DND-41 (cell line): ENCODE data around the gene ZEB1.

Experiments used
- ATAC-seq: fragments of 200-7000 bp; cut with Tn5 transposase; 3 replicates; pipeline ENCODE4 v1.9.1; 2021; ENCODE audit warnings: low read depth; ENCODE audit not compliant: insufficient read depth
- DNase-seq: peaks from one replicate; pipeline ENCODE4 v3.0.0-alpha.2; 2020
- H2AFZ ChIP-seq: 2 replicates; pipeline ENCODE4 v1.6.0; 2012; ENCODE audit warnings: low read depth, low read length
- H3K27ac ChIP-seq: 2 replicates; pipeline ENCODE4 v1.5.1; 2012; ENCODE audit warnings: low read length, inconsistent platforms
- H3K27me3 ChIP-seq: fragments of 200-600 bp; sonication (generic); 2 replicates; pipeline ENCODE4 v1.6.0; 2012; ENCODE audit warnings: low read length, mild to moderate bottlenecking, inconsistent platforms; ENCODE audit not compliant: insufficient read depth, poor library complexity
- H3K36me3 ChIP-seq: 2 replicates; pipeline ENCODE4 v1.5.1; 2012; ENCODE audit warnings: low read length, inconsistent platforms; ENCODE audit not compliant: insufficient read depth
- H3K4me1 ChIP-seq: 2 replicates; pipeline ENCODE4 v1.5.1; 2012; ENCODE audit warnings: mild to moderate bottlenecking, low read length; ENCODE audit not compliant: insufficient read depth
- H3K4me2 ChIP-seq: 2 replicates; pipeline ENCODE4 v1.6.0; 2012; ENCODE audit warnings: mild to moderate bottlenecking, moderate library complexity, low read length, inconsistent platforms; ENCODE audit not compliant: insufficient read depth
- H3K4me3 ChIP-seq, 2 experiments: fragments of 200-600 bp in 1 of 2; shearing (Covaris generic) in 1 of 2; 2 replicates each; pipeline ENCODE4 v1.5.1; 2012 to 2016; ENCODE audit warnings: inconsistent platforms in 2 of 2, low read length in 2 of 2, mild to moderate bottlenecking in 2 of 2, low read depth in 1 of 2, moderate library complexity in 1 of 2
- H3K79me2 ChIP-seq: 2 replicates; pipeline ENCODE4 v1.6.0; 2012; ENCODE audit warnings: low read length, inconsistent platforms; ENCODE audit not compliant: insufficient read depth
- H3K9ac ChIP-seq: 2 replicates; pipeline ENCODE4 v1.6.0; 2012; ENCODE audit warnings: low read depth, mild to moderate bottlenecking, inconsistent platforms, low read length, moderate library complexity
- H3K9me3 ChIP-seq: 2 replicates; pipeline ENCODE4 v1.5.1; 2012; ENCODE audit warnings: low read length, moderate library complexity, mild to moderate bottlenecking, inconsistent platforms; ENCODE audit not compliant: insufficient read depth, severe bottlenecking
- H4K20me1 ChIP-seq: 2 replicates; pipeline ENCODE4 v1.6.0; 2012; ENCODE audit warnings: low read length; ENCODE audit not compliant: insufficient read depth
- CTCF ChIP-seq: IDR thresholded peaks from 2 replicates; pipeline ENCODE4 v1.5.1; 2012; ENCODE audit warnings: borderline replicate concordance, low read length, moderate library complexity, mild to moderate bottlenecking; ENCODE audit not compliant: poor library complexity, severe bottlenecking; ENCODE audit errors: extremely low read depth
- EZH2 ChIP-seq: IDR thresholded peaks from 3 replicates; pipeline ENCODE4 v1.6.1; 2012; ENCODE audit warnings: borderline replicate concordance, low read depth, mild to moderate bottlenecking, moderate library complexity, low read length, inconsistent platforms; ENCODE audit not compliant: severe bottlenecking

The ZEB1 gene

GRCh38 chr10:31515819-31516402 is 196.9 kb downstream of the ZEB1 start:
- H3K9ac ChIP-seq: no peak overlapping the region
- ATAC-seq (no peak), DNase-seq (no peak)
- no peak overlapping the region for H3K4me3 ChIP-seq
- H3K4me2 ChIP-seq: no peak overlapping the region
- H3K27ac ChIP-seq: no peak overlapping the region
- H3K9me3 ChIP-seq: no peaks in the 10 kb centered on the region
- no peaks in the 10 kb centered on the region for H3K27me3 ChIP-seq
- no peaks in the 10 kb centered on the region for H3K4me1 ChIP-seq
- H2AFZ ChIP-seq: no peak overlapping the region
- H3K79me2 ChIP-seq: peaks cover 6% of the 10 kb centered on the region
- TF ChIP-seq EZH2 (no peak), CTCF (no peak)
- H3K36me3 ChIP-seq: peaks cover 98% of the 10 kb centered on the region
- no peaks in the 10 kb centered on the region for H4K20me1 ChIP-seq

- Histone ChIP-seq H3K4me2 (no peak overlapping the region), H3K9me3 (no peaks in the 10 kb centered on the region), H3K27ac (no peak overlapping the region), H3K27me3 (no peaks in the 10 kb centered on the region), H3K4me1 (no peaks in the 10 kb centered on the region), H3K4me3 (no peak overlapping the region), H2AFZ (no peak overlapping the region), H3K79me2 (peaks cover 6% of the 10 kb centered on the region; the same call in 1 of the 2 replicates), H3K9ac (no peak overlapping the region), H3K36me3 (peaks cover 99% of the 10 kb centered on the region), H4K20me1 (0 out of 2 replicates have a peak, but pooled peaks cover 4% of the 10 kb centered on the region)
- DNase-seq: no peak
- no peak for ATAC-seq
- TF ChIP-seq EZH2: no peak
- no peak for TF ChIP-seq CTCF
These were observed 202.2 kb downstream of the ZEB1 start for GRCh38 chr10:31520986-31521831.

GRCh38 chr10:31522820-31523219 is 203.8 kb downstream of the ZEB1 start:
- Histone ChIP-seq H3K79me2 (peaks cover 6% of the 10 kb centered on the region; the same call in 1 of the 2 replicates), H3K9me3 (no peaks in the 10 kb centered on the region), H3K4me2 (no peak overlapping the region), H3K27ac (no peak overlapping the region), H3K9ac (no peak overlapping the region), H4K20me1 (0 out of 2 replicates have a peak, but pooled peaks cover 4% of the 10 kb centered on the region), H3K4me1 (no peaks in the 10 kb centered on the region), H3K4me3 (no peak overlapping the region), H2AFZ (no peak overlapping the region), H3K36me3 (peaks cover 98% of the 10 kb centered on the region), H3K27me3 (no peaks in the 10 kb centered on the region)
- DNase-seq (no peak), ATAC-seq (no peak)
- TF ChIP-seq CTCF (no peak), EZH2 (no peak)
